GM18867 (cell line): ENCODE data around the gene TACC2.

Experiments
- ATAC-seq: cut with Tn5 transposase; IDR thresholded peaks from one replicate; pipeline ENCODE4 v1.9.1; 2021; ENCODE audit warnings: mild to moderate bottlenecking, moderate library complexity; ENCODE audit not compliant: unreplicated experiment

The TACC2 gene

GRCh38 chr10:122116331-122116730 is 127.4 kb downstream of the TACC2 start:
- ATAC-seq: no peak

- ATAC-seq: no peak
These were observed 128.5 kb downstream of the TACC2 start for GRCh38 chr10:122117475-122117874.

GRCh38 chr10:122120008-122120744 is 131.2 kb downstream of the TACC2 start:
- no peak for ATAC-seq

- no peak for ATAC-seq
These were observed 132.1 kb downstream of the TACC2 start for GRCh38 chr10:122121059-122121458.

GRCh38 chr10:122122493-122122892 is 133.5 kb downstream of the TACC2 start:
- ATAC-seq: no peak

GRCh38 chr10:122123186-122123585 is 134.2 kb downstream of the TACC2 start:
- ATAC-seq: no peak

- ATAC-seq: no peak
These were observed 135.4 kb downstream of the TACC2 start for GRCh38 chr10:122124342-122124741.

GRCh38 chr10:122124808-122125207 is 135.8 kb downstream of the TACC2 start:
- no peak for ATAC-seq

- ATAC-seq: no peak
These were observed 138.0 kb downstream of the TACC2 start for GRCh38 chr10:122126763-122127659.

- ATAC-seq: no peak
These were observed 139.0 kb downstream of the TACC2 start for GRCh38 chr10:122127943-122128342.

- no peak for ATAC-seq
These were observed 139.4 kb downstream of the TACC2 start for GRCh38 chr10:122128357-122128756.

- ATAC-seq: no peak
These were observed 141.6 kb downstream of the TACC2 start for GRCh38 chr10:122130474-122131110.

GRCh38 chr10:122132331-122132755 is 143.4 kb downstream of the TACC2 start:
- no peak for ATAC-seq

- ATAC-seq: no peak
These were observed 144.1 kb downstream of the TACC2 start for GRCh38 chr10:122132882-122133565.

GRCh38 chr10:122135251-122136025 is 146.5 kb downstream of the TACC2 start:
- ATAC-seq: no peak

- no peak for ATAC-seq
These were observed 150.1 kb downstream of the TACC2 start for GRCh38 chr10:122138831-122139625.

GRCh38 chr10:122139627-122140170 is 150.7 kb downstream of the TACC2 start:
- ATAC-seq: no peak

- ATAC-seq: no peak
These were observed 151.5 kb downstream of the TACC2 start for GRCh38 chr10:122140461-122140902.
